ENCODE data around the gene HS1BP3.

The HS1BP3 gene

GRCh38 chr2:20675701-20676352 is 24.9 kb upstream of the HS1BP3 start:
- DNase-seq (ENCODE audit: low read depth, low spot score): no peak
- no peak overlapping the region for H3K27ac ChIP-seq

GRCh38 chr2:20674974-20675679 is 24.2 kb upstream of the HS1BP3 start:
- DNase-seq (ENCODE audit: low read depth, low spot score): no peak
- no peak overlapping the region for H3K27ac ChIP-seq

- H3K27ac ChIP-seq: no peak overlapping the region
- no peak for DNase-seq (ENCODE audit: low read depth, low spot score)
Measured at GRCh38 chr2:20674309-20674965, 23.5 kb upstream of the HS1BP3 start.

- no peak for DNase-seq (ENCODE audit: low read depth, low spot score)
- H3K27ac ChIP-seq: no peak overlapping the region
Measured at GRCh38 chr2:20673686-20674308, 22.9 kb upstream of the HS1BP3 start.

- H3K27ac ChIP-seq: no peak overlapping the region
- no peak for DNase-seq (ENCODE audit: low read depth, low spot score)
Measured at GRCh38 chr2:20672201-20672951, 21.5 kb upstream of the HS1BP3 start.

GRCh38 chr2:20671736-20672080 is 20.8 kb upstream of the HS1BP3 start:
- no peak overlapping the region for H3K27ac ChIP-seq
- no peak for DNase-seq (ENCODE audit: low read depth, low spot score)

- no peak overlapping the region for H3K27ac ChIP-seq
- DNase-seq (ENCODE audit: low read depth, low spot score): no peak
Measured at GRCh38 chr2:20671036-20671735, 20.3 kb upstream of the HS1BP3 start.

GRCh38 chr2:20670315-20671035 is 19.6 kb upstream of the HS1BP3 start:
- DNase-seq (ENCODE audit: low read depth, low spot score): no peak
- H3K27ac ChIP-seq: no peak overlapping the region

- H3K27ac ChIP-seq: no peak overlapping the region
- DNase-seq (ENCODE audit: low read depth, low spot score): no peak
Measured at GRCh38 chr2:20669562-20670314, 18.8 kb upstream of the HS1BP3 start.

- no peak overlapping the region for H3K27ac ChIP-seq
- DNase-seq (ENCODE audit: low read depth, low spot score): no peak
Measured at GRCh38 chr2:20668871-20669475, 18.1 kb upstream of the HS1BP3 start.

- H3K27ac ChIP-seq: no peak overlapping the region
- DNase-seq (ENCODE audit: low read depth, low spot score): no peak
Measured at GRCh38 chr2:20668451-20668850, 17.6 kb upstream of the HS1BP3 start.

GRCh38 chr2:20667531-20668401 is 16.9 kb upstream of the HS1BP3 start:
- no peak overlapping the region for H3K27ac ChIP-seq
- no peak for DNase-seq (ENCODE audit: low read depth, low spot score)

- no peak overlapping the region for H3K27ac ChIP-seq
- no peak for DNase-seq (ENCODE audit: low read depth, low spot score)
Measured at GRCh38 chr2:20667151-20667530, 16.2 kb upstream of the HS1BP3 start.

- H3K27ac ChIP-seq: no peak within 1 kb of the TSS
- DNase-seq (ENCODE audit: low read depth, low spot score): no peak
Measured at GRCh38 chr2:20666304-20667150, 15.6 kb upstream of the HS1BP3 start, which contains the start of gene GDF7. Gene GDF7, plus strand, starts transcription at chr2:20667144. Its CDS starts 96 bp downstream, at chr2:20667240.

GRCh38 chr2:20666005-20666303 is 15.1 kb upstream of the HS1BP3 start:
- DNase-seq (ENCODE audit: low read depth, low spot score): no peak
- no peak overlapping the region for H3K27ac ChIP-seq

- no peak overlapping the region for H3K27ac ChIP-seq
- no peak for DNase-seq (ENCODE audit: low read depth, low spot score)
Measured at GRCh38 chr2:20665243-20666004, 14.5 kb upstream of the HS1BP3 start.

All from epithelial cell of prostate (primary cell).